Breast epithelium (tissue), 3 donors: ENCODE data around the gene ZBTB44.

Experiments
- POLR2A ChIP-seq: fragments of 450-650 bp; IDR thresholded peaks from one replicate; pipeline ENCODE4 v1.6.1; 2016; ENCODE audit warnings: antibody characterized with exemption, mild to moderate bottlenecking, moderate library complexity
- POLR2AphosphoS5 ChIP-seq, 3 donors: sonication (generic); formaldehyde crosslinking; IDR thresholded peaks; one replicate each; pipeline ENCODE4 v1.6.1; 2017; ENCODE audit warnings: antibody characterized with exemption in 3 of 3
- TF ChIP-seq, protein P1 (sequence below), 3 donors: fragments of 450-650 bp; IDR thresholded peaks; one replicate each; pipeline ENCODE4 v1.5.1; 2016 to 2017; ENCODE audit warnings: antibody characterized with exemption in 3 of 3, mild to moderate bottlenecking in 3 of 3, moderate library complexity in 3 of 3

GRCh38 chr11:130313383-130314183 is 1.1 kb downstream of the ZBTB44 start:
- TF ChIP-seq, protein P1, sequence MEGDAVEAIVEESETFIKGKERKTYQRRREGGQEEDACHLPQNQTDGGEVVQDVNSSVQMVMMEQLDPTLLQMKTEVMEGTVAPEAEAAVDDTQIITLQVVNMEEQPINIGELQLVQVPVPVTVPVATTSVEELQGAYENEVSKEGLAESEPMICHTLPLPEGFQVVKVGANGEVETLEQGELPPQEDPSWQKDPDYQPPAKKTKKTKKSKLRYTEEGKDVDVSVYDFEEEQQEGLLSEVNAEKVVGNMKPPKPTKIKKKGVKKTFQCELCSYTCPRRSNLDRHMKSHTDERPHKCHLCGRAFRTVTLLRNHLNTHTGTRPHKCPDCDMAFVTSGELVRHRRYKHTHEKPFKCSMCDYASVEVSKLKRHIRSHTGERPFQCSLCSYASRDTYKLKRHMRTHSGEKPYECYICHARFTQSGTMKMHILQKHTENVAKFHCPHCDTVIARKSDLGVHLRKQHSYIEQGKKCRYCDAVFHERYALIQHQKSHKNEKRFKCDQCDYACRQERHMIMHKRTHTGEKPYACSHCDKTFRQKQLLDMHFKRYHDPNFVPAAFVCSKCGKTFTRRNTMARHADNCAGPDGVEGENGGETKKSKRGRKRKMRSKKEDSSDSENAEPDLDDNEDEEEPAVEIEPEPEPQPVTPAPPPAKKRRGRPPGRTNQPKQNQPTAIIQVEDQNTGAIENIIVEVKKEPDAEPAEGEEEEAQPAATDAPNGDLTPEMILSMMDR (IDR thresholded peaks at IDR 0.05) = no peak
- no peak for TF ChIP-seq POLR2A
- no peak for TF ChIP-seq POLR2AphosphoS5 (IDR thresholded peaks at IDR 0.05)
